Heart right ventricle (tissue), 16 donors: ENCODE measurements around the gene GTF2IRD1. TPM values are rescaled to one million over a fixed set of nuclear protein-coding genes. Genes with fewer than 3 reads are reported as not detected.
A peak's percentile ranks its signal among the peaks of the same experiment; 100 is the strongest.
"Not testable (repeated sequence)": the region's sequence is repeated elsewhere in the genome, so short reads cannot be mapped to it uniquely, and the experiment has no call there.

Experiments
- ATAC-seq, 8 donors: fragments of 200-7000 bp; cut with Tn5 transposase; one replicate each; pipeline ENCODE4 v1.9.1; 2020; ENCODE audit warnings: mild to moderate bottlenecking in 8 of 8, moderate library complexity in 8 of 8, moderate number of reproducible peaks in 1 of 8
- DNase-seq, 2 donors: peaks; one replicate each; pipeline ENCODE4 v3.0.0-alpha.2; 2020
- H3K27ac ChIP-seq, 10 donors: fragments of 200-600 bp; sonication (generic) in 2 of 10; one replicate each; pipeline versions ENCODE4 v1.5.0 to v1.8.0; 2020 to 2022; ENCODE audit warnings: mild to moderate bottlenecking in 3 of 10
- H3K27me3 ChIP-seq, 7 donors: fragments of 200-600 bp; one replicate each; pipeline ENCODE4 v1.8.0; 2021 to 2022; ENCODE audit warnings: mild to moderate bottlenecking in 2 of 7
- H3K36me3 ChIP-seq, 9 donors: fragments of 200-600 bp; sonication (generic) in 1 of 9; one replicate each; pipeline versions ENCODE4 v1.5.0 to v1.8.0; 2020 to 2022; ENCODE audit warnings: mild to moderate bottlenecking in 2 of 9
- H3K4me1 ChIP-seq, 9 donors: fragments of 200-600 bp; sonication (generic) in 1 of 9; one replicate each; pipeline versions ENCODE4 v1.5.0 to v1.8.0; 2020 to 2022; ENCODE audit warnings: mild to moderate bottlenecking in 4 of 9
- H3K4me3 ChIP-seq, 10 donors: fragments of 200-600 bp; sonication (generic) in 2 of 10; one replicate each; pipeline versions ENCODE4 v1.5.0 to v1.8.0; 2020 to 2022; ENCODE audit warnings: mild to moderate bottlenecking in 7 of 10, moderate library complexity in 2 of 10
- H3K9me3 ChIP-seq, 11 donors: fragments of 200-600 bp in 10 of 11; sonication (generic) in 2 of 11; one replicate each; pipeline versions ENCODE4 v1.5.0 to v1.8.0; 2013 to 2022; ENCODE audit warnings: mild to moderate bottlenecking in 2 of 11, control low read depth in 1 of 11, moderate library complexity in 1 of 11
- CTCF ChIP-seq, 9 donors: fragments of 200-600 bp; sonication (generic) in 2 of 9; IDR thresholded peaks; one replicate each; pipeline versions ENCODE4 v1.5.0 to v1.8.0; 2021 to 2022; ENCODE audit warnings: antibody characterized with exemption in 9 of 9, mild to moderate bottlenecking in 5 of 9, moderate library complexity in 1 of 9
- WGBS, 2 donors: extraction: QIAGEN DNeasy Blood & Tissue Kit; methylation state at CpG; one replicate each; pipeline ENCODE4 v1.1.7; 2013; ENCODE audit warnings: inconsistent platforms in 1 of 2; 5-methylcytosine and 5-hydroxymethylcytosine counted together
- intact Hi-C, 10 donors: fragments of 100-400 bp; cut with DNase I; formaldehyde crosslinking; loops; one replicate each; pipeline versions ENCODE4 v1.11.1 to v1.14.2; 2022
- polyA plus RNA-seq, 2 donors: library from polyadenylated mRNA; stranded (reverse); fragments of 200-250 nt; gene quantifications; one replicate each; pipeline ENCODE4 v1.2.3, GENCODE V29; 2013
- total RNA-seq, 10 donors: library from RNA; stranded (reverse); fragmentation: NEBNext Ultra II Directional in 3 of 10; extraction: Animal tissue kit (Norgen Biotek cat#: 25700) in 3 of 10; gene quantifications; one replicate each; pipeline versions ENCODE4 v1.2.1 to v1.2.4, GENCODE V29; 2021 to 2023
- donor health status: Arrhythmogenic right ventricular cardiomyopathy.
- donor health status: ischemic (EF 13 %, LVEDD 7.1; RV severe dilation, severe dysfunction).
- donor health status: healthy with polysubstance abuse.
- donor health status: DM: no; HTN: yes; CAD: no.
- donor health status: DM: no; HTN: no; CAD: no.
- donor health status: ischemic (EF 25% LVEDD 6.9; RV normal size, moderate dysfunction).
- donor health status: ischemic (EF 25% LVEDD 5.7; RV mildly dilated, moderate dysfunction).
- donor health status: healthy.
- donor health status: DM: yes; HTN: yes; CAD: no.
- donor health status: Ischemic cardiomyopathy.
- donor health status: ischemic (EF 35%, LVEDD 5.7; RV mildly dilated, moderate dysfunction).
- donor health status: nonischemic (EF 11% LVEDD 7.7; RV severe dilation, severe dysfunction).
- donor health status: DM: yes; HTN: yes; CAD: no.
- donor health status: PGD.
- donor health status: ischemic (EF 29% LVEDD 5.4; RV normal size, mild dysfunction).
- donor health status: nonischemic (EF 23%, LVEDD 6.1; RV moderate dilation, normal function).

GTF2IRD1 gene
- total and polyA plus RNA-seq, 12 donors: 11.7 to 36.6 (median 18.0) TPM

- DNase-seq (peak in 1 of 2 donors; percentile 16), ATAC-seq (peak; percentile 36 to 84 (median 65))
- 37 to 44% methylated on average over 12 of the region's 12 CpGs for WGBS, 2 donors
- H3K36me3 ChIP-seq: no peaks in the 10 kb centered on the region
- no peaks in the 10 kb centered on the region for H3K27me3 ChIP-seq
- peak overlapping the region in 1 of 10 donors; percentile 6 for H3K4me3 ChIP-seq
- H3K4me1 ChIP-seq: peaks cover 0 to 18% (median 8%) of the 10 kb centered on the region in 9 donors
- H3K27ac ChIP-seq: peak overlapping the region in 4 of 10 donors; percentile 8 to 17 (median 12)
- intact Hi-C loops: no loop called here
- no peaks in the 10 kb centered on the region for H3K9me3 ChIP-seq
- no peak for TF ChIP-seq CTCF (IDR thresholded peaks at IDR 0.05)
Measured at GRCh38 chr7:74627661-74628411, 174.1 kb downstream of the GTF2IRD1 start.

- H3K4me3 ChIP-seq: no peak overlapping the region
- H3K27ac ChIP-seq: no peak overlapping the region
- DNase-seq (no peak), ATAC-seq (no peak)
- intact Hi-C loops: loop anchor here in 2 of 10 donors (10.0 kb wide), 2 partner anchors 58 to 72 kb away; no protein-coding TSS in a partner anchor
- no peaks in the 10 kb centered on the region for H3K9me3 ChIP-seq
- peaks cover 0 to 21% (median 8%) of the 10 kb centered on the region in 9 donors for H3K4me1 ChIP-seq
- no peak for TF ChIP-seq CTCF (IDR thresholded peaks at IDR 0.05)
- H3K36me3 ChIP-seq: no peaks in the 10 kb centered on the region
- WGBS, 2 donors: 73 to 81% methylated on average over 8 of the region's 8 CpGs
- H3K27me3 ChIP-seq: no peaks in the 10 kb centered on the region
Measured at GRCh38 chr7:74632505-74632904, 178.8 kb downstream of the GTF2IRD1 start.

GRCh38 chr7:74633451-74633921, 179.8 kb downstream of the GTF2IRD1 start:
- H3K36me3 ChIP-seq: no peaks in the 10 kb centered on the region
- peaks cover 0 to 12% (median 4%) of the 10 kb centered on the region in 9 donors for H3K4me1 ChIP-seq
- no peak for ATAC-seq
- H3K27me3 ChIP-seq: no peaks in the 10 kb centered on the region
- H3K9me3 ChIP-seq: no peaks in the 10 kb centered on the region
- H3K4me3 ChIP-seq: no peak overlapping the region
- DNase-seq: no peak
- H3K27ac ChIP-seq: no peak overlapping the region
- intact Hi-C loops: loop anchor here in 2 of 10 donors (10.0 kb wide), 2 partner anchors 59 to 71 kb away; no protein-coding TSS in a partner anchor
- no peak for TF ChIP-seq CTCF (IDR thresholded peaks at IDR 0.05)
- 89 to 91% methylated on average over 9 of the region's 9 CpGs for WGBS, 2 donors

GRCh38 chr7:74637745-74638144, 184.0 kb downstream of the GTF2IRD1 start:
- H3K36me3 ChIP-seq: no peaks in the 10 kb centered on the region
- ATAC-seq: no peak
- H3K27me3 ChIP-seq: no peaks in the 10 kb centered on the region
- H3K27ac ChIP-seq: no peak overlapping the region
- intact Hi-C loops: loop anchor here in 2 of 10 donors (10.0 kb wide), 2 partner anchors 63 to 67 kb away; no protein-coding TSS in a partner anchor
- peaks cover 0 to 10% (median 4%) of the 10 kb centered on the region in 9 donors for H3K4me1 ChIP-seq
- no peak overlapping the region for H3K4me3 ChIP-seq
- H3K9me3 ChIP-seq: no peaks in the 10 kb centered on the region
- TF ChIP-seq CTCF (IDR thresholded peaks at IDR 0.05): no peak
- no peak for DNase-seq
- WGBS, 2 donors: 95 to 99% methylated on average over 7 of the region's 7 CpGs

GRCh38 chr7:74650055-74650454, 196.3 kb downstream of the GTF2IRD1 start:
- Histone ChIP-seq H3K4me3 (peak overlapping the region in 8 of 10 donors; percentile 11 to 50 (median 43)), H3K4me1 (peaks cover 0 to 20% (median 13%) of the 10 kb centered on the region in 9 donors), H3K27ac (peak overlapping the region in 9 of 10 donors; percentile 33 to 74 (median 63))
- intact Hi-C loops: loop anchor here in 3 of 10 donors (10.0 kb wide), 1 partner anchor 195 kb away; the partner anchor contains the start of gene GTF2IRD1 (in 3 of the 3)
- ATAC-seq (peak; percentile 39 to 90 (median 84)), DNase-seq (peak; percentile 36 to 66)
- not testable (repeated sequence) for H3K36me3 ChIP-seq, H3K27me3 ChIP-seq, H3K9me3 ChIP-seq
- 1 to 2% methylated on average over 10 of the region's 11 CpGs for WGBS, 2 donors

GRCh38 chr7:74650493-74651132, 196.9 kb downstream of the GTF2IRD1 start:
- H3K27me3 ChIP-seq, H3K9me3 ChIP-seq, H3K36me3 ChIP-seq, DNase-seq: not testable (repeated sequence)
- 49 to 50% methylated on average over 6 of the region's 9 CpGs for WGBS, 2 donors
- peak overlapping the region in 9 of 10 donors; percentile 16 to 74 (median 63) for H3K27ac ChIP-seq
- H3K4me1 ChIP-seq: peaks cover 0 to 22% (median 14%) of the 10 kb centered on the region in 9 donors
- ATAC-seq: peak in 5 of 8 donors; percentile 18 to 57 (median 54)
- intact Hi-C loops: loop anchor here in 3 of 10 donors (10.0 kb wide), 1 partner anchor 196 kb away; the partner anchor contains the start of gene GTF2IRD1 (in 3 of the 3)
- peak overlapping the region in 7 of 10 donors; percentile 33 to 50 (median 44) for H3K4me3 ChIP-seq
